Measurements from ENCODE around the gene SYNGAP1. TPM values are rescaled to one million over a fixed set of nuclear protein-coding genes. Genes with fewer than 3 reads are reported as not detected.
"Not testable (repeated sequence)": the region's sequence is repeated elsewhere in the genome, so short reads cannot be mapped to it uniquely, and the experiment has no call there.

Gene SYNGAP1
- total RNA-seq, 1 experiment from 2014 or later: 29.0 TPM

GRCh38 chr6:33375143-33375671 lies 44.7 kb upstream of the SYNGAP1 start:
- ChIA-PET POLR2A (interaction anchor here (0.7 kb wide), 1 partner anchor 18 kb away, joined by 4 read pairs; no protein-coding TSS in a partner anchor), CTCF (interaction anchor here (0.6 to 0.7 kb wide), 3 partner anchors 63 to 361 kb away, joined by 3 to 4 read pairs (median 3); no protein-coding TSS in a partner anchor)
- intact Hi-C loops (cut with micrococcal nuclease; ENCODE audit: unreplicated experiment) (no loop called here), in situ Hi-C loops (cut with HindIII; ENCODE audit: low pct_unique_long_range_greater_than_20kb, low sequenced_read_pairs) (no loop called here)
- no peak for TF ChIP-seq POLR2AphosphoS5 (IDR thresholded peaks at IDR 0.05; ENCODE audit: low read depth, low read length)
- no peak for TF ChIP-seq CTCF (IDR thresholded peaks at IDR 0.05)
- TF ChIP-seq TCF7L2 (IDR thresholded peaks at IDR 0.05; ENCODE audit: low read depth, low read length): no peak
- no peak for TF ChIP-seq SIN3A (IDR thresholded peaks at IDR 0.05; ENCODE audit: borderline replicate concordance, insufficient read depth, low read depth, low read length)
- TF ChIP-seq REST (IDR thresholded peaks at IDR 0.05; ENCODE audit: insufficient read depth in 1 of 2, low read depth in 2 of 2, low read length in 1 of 2): no peak
- no peak overlapping the region for H3K27ac ChIP-seq (ENCODE audit: low read length)
- H3K4me3 ChIP-seq (ENCODE audit: low read depth in 2 of 2, low read length in 2 of 2): no peak overlapping the region
- no peaks in the 10 kb centered on the region for H3K36me3 ChIP-seq (ENCODE audit: control insufficient read depth, insufficient read depth, low read length)
- DNase-seq (ENCODE audit: low read depth, low spot score) (no peak), ATAC-seq (no peak; the same call in 1 of the 2 replicates)
- BruUV-seq (replicated peaks): no TSS peak
- H3K27me3 ChIP-seq (ENCODE audit: control insufficient read depth, insufficient read depth, low read length): no peaks in the 10 kb centered on the region
- no peaks in the 10 kb centered on the region for H3K4me1 ChIP-seq (ENCODE audit: control insufficient read depth, insufficient read depth, low read length)
- H3K9me3 ChIP-seq (ENCODE audit: control insufficient read depth, insufficient read depth, low read depth, low read length): no peaks in the 10 kb centered on the region

GRCh38 chr6:33377171-33377570 lies 42.7 kb upstream of the SYNGAP1 start:
- TF ChIP-seq REST (IDR thresholded peaks at IDR 0.05; ENCODE audit: insufficient read depth in 1 of 2, low read depth in 2 of 2, low read length in 1 of 2) (no peak), POLR2AphosphoS5 (IDR thresholded peaks at IDR 0.05; ENCODE audit: low read depth, low read length) (no peak), TCF7L2 (IDR thresholded peaks at IDR 0.05; ENCODE audit: low read depth, low read length) (no peak), SIN3A (IDR thresholded peaks at IDR 0.05; ENCODE audit: borderline replicate concordance, insufficient read depth, low read depth, low read length) (no peak), CTCF (IDR thresholded peaks at IDR 0.05) (no peak)
- in situ Hi-C loops (cut with HindIII; ENCODE audit: low pct_unique_long_range_greater_than_20kb, low sequenced_read_pairs) (no loop called here), intact Hi-C loops (cut with micrococcal nuclease; ENCODE audit: unreplicated experiment) (no loop called here)
- ATAC-seq: no peak
- H3K9me3 ChIP-seq (ENCODE audit: control insufficient read depth, insufficient read depth, low read depth, low read length): no peaks in the 10 kb centered on the region
- POLR2A ChIA-PET: no interaction called here
- no peaks in the 10 kb centered on the region for H3K36me3 ChIP-seq (ENCODE audit: control insufficient read depth, insufficient read depth, low read length)
- no peak overlapping the region for H3K4me3 ChIP-seq (ENCODE audit: low read depth in 2 of 2, low read length in 2 of 2)
- DNase-seq (ENCODE audit: low read depth, low spot score): no peak
- no TSS peak for BruUV-seq (replicated peaks)
- CTCF ChIA-PET: no interaction called here
- no peaks in the 10 kb centered on the region for H3K27me3 ChIP-seq (ENCODE audit: control insufficient read depth, insufficient read depth, low read length)
- no peaks in the 10 kb centered on the region for H3K4me1 ChIP-seq (ENCODE audit: control insufficient read depth, insufficient read depth, low read length)
- no peak overlapping the region for H3K27ac ChIP-seq (ENCODE audit: low read length)

GRCh38 chr6:33379184-33379583 lies 40.7 kb upstream of the SYNGAP1 start:
- intact Hi-C loops (cut with micrococcal nuclease; ENCODE audit: unreplicated experiment); H3K4me3 ChIP-seq (ENCODE audit: low read depth in 2 of 2, low read length in 2 of 2); in situ Hi-C loops (cut with HindIII; ENCODE audit: low pct_unique_long_range_greater_than_20kb, low sequenced_read_pairs); H3K9me3 ChIP-seq (ENCODE audit: control insufficient read depth, insufficient read depth, low read depth, low read length); H3K36me3 ChIP-seq (ENCODE audit: control insufficient read depth, insufficient read depth, low read length); H3K4me1 ChIP-seq (ENCODE audit: control insufficient read depth, insufficient read depth, low read length); DNase-seq (ENCODE audit: low read depth, low spot score); ATAC-seq; BruUV-seq (replicated peaks); POLR2A ChIA-PET; H3K27me3 ChIP-seq (ENCODE audit: control insufficient read depth, insufficient read depth, low read length); H3K27ac ChIP-seq (ENCODE audit: low read length): not testable (repeated sequence)
- CTCF ChIA-PET: interaction anchor here (0.7 kb wide), 2 partner anchors 205 to 1054 kb away, joined by 3 to 6 read pairs; no protein-coding TSS in a partner anchor

All from Panc1 (cell line).